ENCODE measurements around the gene HS1BP3. TPM values are rescaled to one million over a fixed set of nuclear protein-coding genes. Genes with fewer than 3 reads are reported as not detected.

Gene HS1BP3
- total and polyA plus RNA-seq, 8 donors = 12.5 to 39.7 (median 13.4) TPM

GRCh38 chr2:20584045-20584398, 66.9 kb downstream of the HS1BP3 start:
- Histone ChIP-seq H3K9me3 (peaks cover 0 to 7% of the 10 kb centered on the region in 2 donors), H3K4me1 (peaks cover 17 to 27% of the 10 kb centered on the region in 2 donors), H3K27me3 (no peaks in the 10 kb centered on the region), H3K27ac (no peak overlapping the region), H3K36me3 (no peaks in the 10 kb centered on the region), H3K4me3 (no peak overlapping the region)
- ATAC-seq = peak; percentile 34
- intact Hi-C loops (cut with DNase I) = no loop called here
- no peak for TF ChIP-seq CTCF (IDR thresholded peaks at IDR 0.05)
- DNase-seq = no peak

GRCh38 chr2:20583425-20583881, 67.4 kb downstream of the HS1BP3 start:
- Histone ChIP-seq H3K9me3 (peaks cover 0 to 7% of the 10 kb centered on the region in 2 donors), H3K4me3 (no peak overlapping the region), H3K27ac (no peak overlapping the region), H3K36me3 (no peaks in the 10 kb centered on the region), H3K4me1 (peaks cover 23 to 27% of the 10 kb centered on the region in 2 donors), H3K27me3 (no peaks in the 10 kb centered on the region)
- ATAC-seq (no peak), DNase-seq (no peak)
- intact Hi-C loops (cut with DNase I) = no loop called here
- no peak for TF ChIP-seq CTCF (IDR thresholded peaks at IDR 0.05)

- intact Hi-C loops (cut with DNase I) = no loop called here
- Histone ChIP-seq H3K4me1 (peaks cover 27 to 30% of the 10 kb centered on the region in 2 donors), H3K4me3 (no peak overlapping the region), H3K9me3 (peaks cover 0 to 7% of the 10 kb centered on the region in 2 donors), H3K36me3 (no peaks in the 10 kb centered on the region), H3K27me3 (no peaks in the 10 kb centered on the region), H3K27ac (no peak overlapping the region)
- peak in 1 of 4 donors; percentile 54 for DNase-seq
- no peak for TF ChIP-seq CTCF (IDR thresholded peaks at IDR 0.05)
- no peak for ATAC-seq
Measured at GRCh38 chr2:20582600-20583221, 68.2 kb downstream of the HS1BP3 start.

- H3K9me3 ChIP-seq = peaks cover 0 to 7% of the 10 kb centered on the region in 2 donors
- no peaks in the 10 kb centered on the region for H3K27me3 ChIP-seq
- no peak for TF ChIP-seq CTCF (IDR thresholded peaks at IDR 0.05)
- H3K4me3 ChIP-seq = no peak overlapping the region
- DNase-seq (peak in 1 of 4 donors; percentile 34), ATAC-seq (no peak)
- intact Hi-C loops (cut with DNase I) = no loop called here
- no peak overlapping the region for H3K27ac ChIP-seq
- peaks cover 27 to 48% of the 10 kb centered on the region in 2 donors for H3K4me1 ChIP-seq
- H3K36me3 ChIP-seq = no peaks in the 10 kb centered on the region
Measured at GRCh38 chr2:20580690-20581437, 70.0 kb downstream of the HS1BP3 start.

- intact Hi-C loops (cut with DNase I) = no loop called here
- Histone ChIP-seq H3K4me3 (no peak overlapping the region), H3K27me3 (no peaks in the 10 kb centered on the region), H3K9me3 (peaks cover 0 to 7% of the 10 kb centered on the region in 2 donors), H3K36me3 (no peaks in the 10 kb centered on the region), H3K4me1 (peaks cover 19 to 49% of the 10 kb centered on the region in 2 donors), H3K27ac (peak overlapping the region; percentile 75 to 76)
- ATAC-seq (no peak), DNase-seq (no peak)
- TF ChIP-seq CTCF (IDR thresholded peaks at IDR 0.05) = no peak
Measured at GRCh38 chr2:20579866-20580265, 71.0 kb downstream of the HS1BP3 start.

All from left lung (tissue), 10 donors.